ENCODE data around the gene MRPL30.

GRCh38 chr2:99153921-99154604 lies 26.9 kb upstream of the MRPL30 start:
- TF ChIP-seq CTCF (IDR thresholded peaks at IDR 0.05; ENCODE audit: insufficient read depth, low read depth, low read length) (no peak), EZH2 (IDR thresholded peaks at IDR 0.05; ENCODE audit: insufficient read depth, low read length) (no peak)

Data from astrocyte (in vitro differentiated cells and primary cell).